Activated CD4-positive, alpha-beta memory T cell treated with anti-CD3 and anti-CD28 coated beads for 36 hours (primary cell): ENCODE measurements around the gene FARP1. TPM values are rescaled to one million over a fixed set of nuclear protein-coding genes. Genes with fewer than 3 reads are reported as not detected.

Experiments used
- CTCF ChIA-PET: fragments of 350-600 bp; sonication (Branson Sonifier 250); formaldehyde crosslinking; loops from one replicate; lab custom pipeline; 2021; ENCODE audit warnings: antibody characterized with exemption, inconsistent platforms; lab: Charles Lee
- POLR2A ChIA-PET: fragments of 350-600 bp; sonication (Branson Sonifier 250); formaldehyde crosslinking; loops from one replicate; lab custom pipeline; 2021; ENCODE audit warnings: antibody characterized with exemption; lab: Charles Lee
- DNase-seq: peaks from one replicate; pipeline ENCODE4 v3.0.0-alpha.2; 2020
- H3K27ac Mint-ChIP-seq: one replicate; pipeline ENCODE4 v1.8.0; 2021; ENCODE audit warnings: mixed read lengths
- H3K27me3 Mint-ChIP-seq: one replicate; pipeline ENCODE4 v1.8.0; 2021; ENCODE audit warnings: mixed read lengths
- H3K36me3 Mint-ChIP-seq: one replicate; pipeline ENCODE4 v1.8.0; 2021; ENCODE audit warnings: mixed read lengths
- H3K4me1 Mint-ChIP-seq: one replicate; pipeline ENCODE4 v1.8.0; 2021; ENCODE audit warnings: low read depth, mixed read lengths
- H3K4me3 Mint-ChIP-seq: one replicate; pipeline ENCODE4 v1.8.0; 2021; ENCODE audit warnings: mild to moderate bottlenecking, mixed read lengths
- H3K9me3 Mint-ChIP-seq: one replicate; pipeline ENCODE4 v1.8.0; 2021; ENCODE audit warnings: mixed read lengths
- intact Hi-C: fragments of 100-400 bp; cut with micrococcal nuclease; formaldehyde crosslinking; loops from one replicate; pipeline ENCODE4 v1.15.1; 2023
- total RNA-seq, 2 experiments: library from RNA; stranded (reverse); gene quantifications; one replicate each; pipeline ENCODE4 v1.2.3, GENCODE V29; 2021

FARP1 gene
- total RNA-seq, 2 experiments from 2014 or later: 0.56 to 0.64 TPM

DNA sequence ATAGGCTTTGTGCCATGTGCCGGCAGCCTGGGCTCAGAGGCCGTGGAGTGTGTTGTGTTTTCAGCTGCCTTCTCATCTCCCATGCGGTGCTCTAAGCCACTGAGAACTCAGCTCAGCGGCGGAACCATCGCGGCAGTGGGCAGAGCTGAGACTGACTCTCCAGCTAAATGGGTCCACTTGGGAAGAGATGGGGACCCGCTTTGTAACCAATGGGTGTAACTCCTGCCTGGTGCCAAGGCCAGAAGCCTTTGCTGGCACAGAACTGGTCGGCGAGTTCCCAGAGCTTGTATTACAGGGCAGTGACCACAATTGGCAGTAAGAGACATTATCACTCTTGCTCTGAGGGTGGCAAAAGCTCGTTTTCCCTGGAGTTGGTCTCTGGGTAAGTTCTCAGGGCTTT lies 251.0 kb downstream of the FARP1 start:
- intact Hi-C loops: no loop called here
- Mint-ChIP-seq H3K4me3 (no peak overlapping the region), H3K27ac (no peak overlapping the region), H3K36me3 (no peaks in the 10 kb centered on the region), H3K9me3 (no peaks in the 10 kb centered on the region), H3K4me1 (no peaks in the 10 kb centered on the region), H3K27me3 (peaks cover 5% of the 10 kb centered on the region)
- no peak for DNase-seq
- ChIA-PET POLR2A (no interaction called here), CTCF (no interaction called here)

DNA sequence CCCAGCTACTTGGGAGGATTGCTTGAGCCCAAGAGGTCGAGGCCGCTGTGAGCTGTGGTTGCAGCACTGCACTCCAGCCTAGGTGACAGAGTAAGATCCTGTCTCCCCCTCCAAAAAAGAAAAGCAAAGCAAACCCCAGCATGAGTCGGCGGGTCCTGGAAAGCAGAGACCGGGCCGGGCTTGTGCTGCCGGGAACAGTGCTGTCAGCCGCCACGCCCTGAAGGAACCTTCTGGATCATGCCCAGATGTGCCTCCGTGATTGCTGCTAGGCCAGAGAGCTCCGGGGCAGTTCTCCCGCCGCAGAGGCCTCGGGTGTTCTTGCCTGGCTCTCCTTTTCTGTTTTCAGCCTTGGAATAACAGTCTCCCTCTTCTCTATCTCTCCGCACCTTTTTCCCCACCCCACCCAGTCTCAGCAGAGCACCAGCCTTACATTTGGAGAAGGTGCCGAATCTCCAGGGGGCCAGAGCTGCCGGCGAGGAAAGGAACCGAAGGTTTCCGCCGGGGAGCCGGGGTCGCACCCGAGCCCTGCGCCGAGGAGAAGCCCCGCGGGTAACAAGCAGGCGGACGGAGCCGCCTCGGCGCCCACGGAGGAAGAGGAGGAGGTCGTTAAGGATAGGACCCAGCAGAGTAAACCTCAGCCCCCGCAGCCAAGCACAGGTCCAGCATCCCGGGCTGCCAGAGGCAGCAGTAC lies 252.1 kb downstream of the FARP1 start:
- ChIA-PET CTCF (no interaction called here), POLR2A (no interaction called here)
- no peaks in the 10 kb centered on the region for H3K36me3 Mint-ChIP-seq
- intact Hi-C loops: no loop called here
- H3K4me1 Mint-ChIP-seq: no peaks in the 10 kb centered on the region
- no peak overlapping the region for H3K27ac Mint-ChIP-seq
- no peaks in the 10 kb centered on the region for H3K9me3 Mint-ChIP-seq
- peaks cover 5% of the 10 kb centered on the region for H3K27me3 Mint-ChIP-seq
- DNase-seq: no peak
- no peak overlapping the region for H3K4me3 Mint-ChIP-seq

DNA sequence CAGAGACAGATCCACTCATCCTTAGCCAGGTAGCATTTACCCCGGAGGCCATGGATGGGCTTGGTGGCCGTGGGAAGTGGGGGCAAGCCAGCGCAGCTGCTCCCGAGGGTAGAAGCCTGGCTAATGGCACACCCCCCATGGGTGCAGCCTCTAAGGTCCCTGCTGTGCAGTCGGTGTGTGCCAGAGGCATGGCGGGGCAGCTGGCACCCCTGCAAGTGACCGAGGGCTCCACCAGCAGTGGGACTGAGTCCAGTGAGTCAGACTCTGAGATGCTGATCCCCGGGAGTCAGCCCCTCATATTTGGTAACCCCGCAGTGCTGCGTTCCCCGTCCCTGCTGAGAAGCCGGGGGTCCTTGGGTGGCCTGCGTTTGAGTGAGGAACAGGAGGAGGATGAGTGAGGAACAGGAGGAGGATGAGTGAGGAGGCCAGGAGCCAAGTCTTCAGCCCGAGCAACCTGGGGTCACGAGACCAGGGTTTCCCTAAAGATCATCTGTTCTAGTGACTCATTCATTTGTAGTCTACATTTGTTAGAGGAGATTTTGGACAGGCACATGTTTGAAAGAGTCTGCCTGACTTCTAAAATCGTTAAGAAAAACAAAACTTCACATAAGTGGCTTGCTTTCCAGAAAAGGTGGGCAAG lies 253.3 kb downstream of the FARP1 start:
- Mint-ChIP-seq H3K9me3 (no peaks in the 10 kb centered on the region), H3K4me3 (no peak overlapping the region), H3K36me3 (no peaks in the 10 kb centered on the region), H3K27ac (no peak overlapping the region), H3K4me1 (no peaks in the 10 kb centered on the region), H3K27me3 (peaks cover 5% of the 10 kb centered on the region)
- intact Hi-C loops: no loop called here
- ChIA-PET CTCF (no interaction called here), POLR2A (no interaction called here)
- DNase-seq: no peak

DNA sequence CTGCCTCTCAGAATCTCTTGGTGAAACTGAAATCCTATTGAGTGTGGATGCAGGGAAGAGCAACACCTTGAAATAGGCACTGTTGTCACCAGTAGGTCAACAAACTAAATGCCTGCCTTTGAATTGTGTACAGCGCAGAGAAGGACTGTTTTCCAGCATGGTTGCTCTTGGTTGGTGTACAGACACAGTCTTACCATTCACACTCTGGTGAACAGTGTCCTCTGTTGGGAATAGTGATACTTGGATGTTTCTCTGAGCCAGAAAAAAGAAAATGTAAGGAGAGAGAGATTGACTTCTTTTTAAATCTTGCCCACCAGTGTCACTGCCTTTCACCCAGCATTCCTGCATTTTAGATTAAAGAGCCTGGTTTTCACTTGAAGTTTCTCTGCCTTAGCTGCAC lies 254.3 kb downstream of the FARP1 start:
- H3K4me1 Mint-ChIP-seq: no peaks in the 10 kb centered on the region
- no peak overlapping the region for H3K27ac Mint-ChIP-seq
- H3K4me3 Mint-ChIP-seq: no peak overlapping the region
- POLR2A ChIA-PET: no interaction called here
- CTCF ChIA-PET: no interaction called here
- no peaks in the 10 kb centered on the region for H3K36me3 Mint-ChIP-seq
- no peak for DNase-seq
- intact Hi-C loops: no loop called here
- no peaks in the 10 kb centered on the region for H3K9me3 Mint-ChIP-seq
- H3K27me3 Mint-ChIP-seq: peaks cover 5% of the 10 kb centered on the region

DNA sequence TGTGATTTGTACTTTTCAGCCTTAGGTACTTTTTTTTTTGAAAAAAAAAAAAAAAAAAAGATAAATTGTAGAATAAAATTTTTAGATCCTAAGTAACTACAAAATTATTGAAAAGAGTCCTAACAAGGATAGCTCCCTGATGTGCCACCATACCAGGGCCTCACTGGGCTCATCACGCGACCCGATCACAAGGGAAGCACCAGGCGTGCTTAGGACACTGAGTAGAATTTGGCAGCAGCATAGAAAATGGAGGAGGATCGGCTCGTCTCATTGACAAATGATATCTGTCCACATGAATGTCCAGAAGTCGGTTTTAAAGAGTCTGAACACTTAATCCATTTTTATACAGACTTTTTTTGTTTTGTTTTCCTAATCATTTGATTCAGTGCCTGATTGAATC lies 255.0 kb downstream of the FARP1 start:
- Mint-ChIP-seq H3K27ac (no peak overlapping the region), H3K4me1 (no peaks in the 10 kb centered on the region), H3K27me3 (peaks cover 5% of the 10 kb centered on the region), H3K4me3 (no peak overlapping the region), H3K9me3 (no peaks in the 10 kb centered on the region), H3K36me3 (no peaks in the 10 kb centered on the region)
- intact Hi-C loops: no loop called here
- ChIA-PET POLR2A (no interaction called here), CTCF (no interaction called here)
- DNase-seq: no peak

DNA sequence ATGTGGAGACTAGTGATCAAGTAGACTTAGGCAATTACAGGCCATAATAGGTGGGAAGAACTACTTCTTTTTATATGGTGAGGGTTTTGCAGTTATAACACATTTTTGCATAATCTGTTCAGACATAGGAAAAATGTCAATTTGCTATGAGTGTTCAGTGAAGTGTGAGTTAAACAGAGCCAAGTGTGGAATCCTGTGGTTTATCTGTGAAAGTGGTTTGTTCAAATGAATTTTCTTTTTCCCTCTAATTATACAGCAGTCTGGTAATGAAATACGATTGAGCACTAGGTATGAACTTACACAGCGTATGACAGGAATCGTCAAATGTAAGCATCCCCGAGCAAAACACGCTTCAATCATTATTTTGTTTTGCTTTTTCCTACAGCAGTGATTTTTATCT lies 255.7 kb downstream of the FARP1 start:
- intact Hi-C loops: no loop called here
- Mint-ChIP-seq H3K4me1 (no peaks in the 10 kb centered on the region), H3K27ac (no peak overlapping the region), H3K27me3 (peaks cover 5% of the 10 kb centered on the region), H3K9me3 (no peaks in the 10 kb centered on the region), H3K4me3 (no peak overlapping the region), H3K36me3 (no peaks in the 10 kb centered on the region)
- ChIA-PET CTCF (no interaction called here), POLR2A (no interaction called here)
- no peak for DNase-seq

DNA sequence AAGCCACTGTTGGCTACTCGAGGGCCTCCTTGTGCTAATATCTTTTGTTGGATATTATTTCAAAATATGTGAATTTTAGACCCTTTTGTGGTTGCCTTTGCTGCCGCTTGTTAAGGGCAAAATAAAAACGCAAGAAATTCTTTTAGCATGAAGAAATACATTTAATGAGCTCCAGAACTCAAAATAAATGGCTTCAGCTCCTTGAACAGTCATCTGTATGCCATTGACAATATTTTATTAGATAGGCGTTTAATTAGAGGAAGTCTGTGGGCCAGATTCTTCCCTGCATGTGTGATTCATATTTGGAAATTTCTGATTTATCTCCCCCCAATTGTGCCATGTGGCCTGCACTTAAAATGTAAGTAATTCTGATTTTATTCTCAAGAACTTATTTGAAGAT lies 256.9 kb downstream of the FARP1 start:
- Mint-ChIP-seq H3K27me3 (peaks cover 5% of the 10 kb centered on the region), H3K27ac (no peak overlapping the region), H3K36me3 (no peaks in the 10 kb centered on the region), H3K4me3 (no peak overlapping the region), H3K9me3 (no peaks in the 10 kb centered on the region), H3K4me1 (no peaks in the 10 kb centered on the region)
- ChIA-PET CTCF (interaction anchor here (1.0 kb wide), 1 partner anchor 253 kb away, joined by 3 read pairs; no protein-coding TSS in a partner anchor), POLR2A (no interaction called here)
- DNase-seq: no peak
- intact Hi-C loops: no loop called here

DNA sequence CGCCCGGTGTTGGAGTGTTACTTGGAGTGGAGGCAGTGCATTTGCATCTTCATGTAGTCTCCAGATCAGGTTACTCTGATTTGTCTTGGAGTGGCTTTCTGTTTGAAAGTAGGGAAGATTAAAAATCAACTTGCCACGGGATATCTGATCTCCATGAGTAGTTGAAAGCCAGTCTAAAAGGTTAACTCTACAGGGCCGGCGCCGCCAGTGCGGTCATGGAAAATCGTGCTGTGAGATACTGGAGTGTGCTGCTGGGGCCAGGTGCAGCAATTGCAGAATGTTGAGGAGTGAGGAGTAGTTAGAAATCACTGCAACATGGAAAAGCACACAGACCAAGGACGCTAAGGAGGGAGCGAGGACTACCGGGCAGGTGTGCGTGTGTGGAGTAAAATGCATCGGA lies 259.0 kb downstream of the FARP1 start:
- POLR2A ChIA-PET: no interaction called here
- Mint-ChIP-seq H3K27me3 (peaks cover 5% of the 10 kb centered on the region), H3K4me1 (no peaks in the 10 kb centered on the region), H3K36me3 (no peaks in the 10 kb centered on the region), H3K9me3 (no peaks in the 10 kb centered on the region), H3K4me3 (no peak overlapping the region), H3K27ac (no peak overlapping the region)
- CTCF ChIA-PET: no interaction called here
- no peak for DNase-seq
- intact Hi-C loops: no loop called here

DNA sequence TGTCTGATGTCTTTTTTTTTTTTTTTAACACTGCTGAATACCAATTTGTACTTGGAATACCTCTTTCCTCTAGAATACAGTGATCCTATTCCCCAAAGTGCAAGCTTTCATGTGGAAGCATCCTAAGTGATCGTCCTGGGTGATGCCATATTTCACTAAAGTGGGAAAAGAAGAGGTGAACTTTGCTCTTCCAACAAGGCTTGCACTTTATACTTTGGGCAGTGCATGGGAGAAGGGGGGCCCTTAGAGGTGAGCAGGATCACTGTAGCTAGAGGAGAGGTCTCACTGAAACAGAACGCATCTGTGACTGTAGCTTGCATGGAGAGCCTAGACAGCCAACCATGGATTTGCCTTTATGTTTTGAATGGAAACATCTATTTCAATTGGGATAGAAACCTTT lies 260.2 kb downstream of the FARP1 start:
- H3K36me3 Mint-ChIP-seq: no peaks in the 10 kb centered on the region
- no peaks in the 10 kb centered on the region for H3K9me3 Mint-ChIP-seq
- ChIA-PET POLR2A (no interaction called here), CTCF (no interaction called here)
- H3K4me3 Mint-ChIP-seq: no peak overlapping the region
- H3K27ac Mint-ChIP-seq: no peak overlapping the region
- intact Hi-C loops: no loop called here
- peaks cover 2% of the 10 kb centered on the region for H3K27me3 Mint-ChIP-seq
- no peak for DNase-seq
- no peaks in the 10 kb centered on the region for H3K4me1 Mint-ChIP-seq

DNA sequence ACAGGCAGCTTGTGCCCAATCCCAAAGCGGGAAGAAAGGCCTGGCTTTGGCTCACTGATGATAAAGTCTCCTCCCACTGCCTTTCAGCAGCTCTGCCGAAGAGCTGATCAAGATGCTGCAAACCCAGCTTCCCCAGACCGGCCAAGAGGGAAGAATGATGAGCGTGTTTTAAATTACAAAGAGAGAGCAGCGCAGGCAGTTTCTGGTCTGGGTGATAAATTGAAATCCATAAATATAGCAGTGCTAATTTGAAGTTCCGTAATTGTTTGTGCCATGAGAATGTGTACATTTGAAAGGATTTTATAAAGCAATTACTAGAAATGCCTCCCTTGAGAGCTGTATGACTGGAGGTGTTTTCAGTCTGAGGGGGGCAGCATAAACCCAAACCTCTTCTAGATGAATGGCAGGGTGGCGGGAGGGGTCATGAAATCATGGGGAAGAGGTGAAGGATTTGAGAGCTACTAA lies 262.2 kb downstream of the FARP1 start:
- Mint-ChIP-seq H3K27ac (no peak overlapping the region), H3K36me3 (no peaks in the 10 kb centered on the region), H3K4me1 (no peaks in the 10 kb centered on the region), H3K27me3 (peaks cover 2% of the 10 kb centered on the region), H3K4me3 (no peak overlapping the region), H3K9me3 (no peaks in the 10 kb centered on the region)
- no peak for DNase-seq
- ChIA-PET CTCF (interaction anchor here (1.1 to 2.4 kb wide), 3 partner anchors 41 to 266 kb away, joined by 3 to 7 read pairs (median 5); no protein-coding TSS in a partner anchor), POLR2A (no interaction called here)
- intact Hi-C loops: no loop called here

DNA sequence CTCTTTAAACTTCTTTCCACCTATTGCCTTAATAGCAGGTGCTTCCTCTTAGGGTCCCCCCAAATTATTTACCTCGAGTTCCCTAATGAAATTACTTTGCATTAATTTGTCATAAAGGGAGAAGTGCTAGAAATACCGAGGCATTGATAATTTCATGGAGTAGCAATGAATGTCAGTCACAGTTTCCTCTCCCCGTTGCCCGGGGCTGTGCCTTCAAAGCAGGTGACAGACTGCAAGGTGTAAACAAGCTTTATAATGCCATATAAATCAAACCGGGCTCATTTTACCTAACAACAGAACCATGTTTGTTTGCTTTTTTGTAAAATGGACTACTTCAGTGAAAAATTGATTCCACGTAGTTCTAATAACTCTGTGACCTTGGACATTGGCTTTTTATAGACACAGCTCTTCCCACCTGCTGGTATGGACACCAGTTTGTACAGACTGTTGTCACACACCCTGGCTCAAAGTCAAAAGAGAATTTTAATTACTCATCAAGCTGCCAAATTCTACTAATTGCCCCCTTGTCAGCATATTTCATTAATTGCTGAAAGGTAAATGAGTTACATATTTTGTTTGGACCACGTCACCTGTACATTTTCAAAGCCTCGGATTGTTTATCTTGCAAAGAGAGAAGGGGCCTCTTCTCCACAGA lies 262.9 kb downstream of the FARP1 start:
- POLR2A ChIA-PET: no interaction called here

DNA sequence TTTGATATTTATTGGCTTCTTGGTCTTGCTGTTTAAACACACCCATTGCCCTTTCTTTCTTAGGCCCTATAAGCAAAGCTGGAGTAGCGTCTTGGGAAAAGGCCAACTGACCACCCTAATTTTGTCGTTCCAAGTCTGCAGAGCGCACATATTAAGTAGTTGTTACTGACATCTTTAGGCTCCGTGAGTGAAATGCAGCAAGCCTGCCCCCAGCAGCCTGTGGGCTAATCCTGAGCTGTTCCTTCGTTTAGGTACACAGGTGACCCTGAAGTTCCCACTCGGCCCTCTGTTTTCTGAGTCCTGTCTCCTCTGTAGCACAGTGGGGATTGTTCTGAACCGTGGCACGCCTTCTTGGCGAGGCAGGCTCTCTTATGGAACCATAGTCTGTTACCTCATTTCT lies 263.5 kb downstream of the FARP1 start:
- POLR2A ChIA-PET: no interaction called here
- Mint-ChIP-seq H3K36me3 (no peaks in the 10 kb centered on the region), H3K9me3 (no peaks in the 10 kb centered on the region), H3K4me1 (no peaks in the 10 kb centered on the region), H3K4me3 (no peak overlapping the region), H3K27me3 (peaks cover 4% of the 10 kb centered on the region), H3K27ac (no peak overlapping the region)
- DNase-seq: no peak
- intact Hi-C loops: no loop called here
- CTCF ChIA-PET: interaction anchor here (1.8 kb wide), 1 partner anchor 265 kb away, joined by 5 read pairs; no protein-coding TSS in a partner anchor

More for the DNA sequence above, 262.9 kb downstream of the FARP1 start:
- no peak for DNase-seq
- CTCF ChIA-PET: interaction anchor here (1.1 to 2.4 kb wide), 3 partner anchors 40 to 265 kb away, joined by 3 to 7 read pairs (median 5); no protein-coding TSS in a partner anchor
- no peaks in the 10 kb centered on the region for H3K9me3 Mint-ChIP-seq
- intact Hi-C loops: no loop called here
- H3K4me1 Mint-ChIP-seq: no peaks in the 10 kb centered on the region
- H3K27ac Mint-ChIP-seq: no peak overlapping the region
- H3K27me3 Mint-ChIP-seq: peaks cover 2% of the 10 kb centered on the region
- no peak overlapping the region for H3K4me3 Mint-ChIP-seq
- no peaks in the 10 kb centered on the region for H3K36me3 Mint-ChIP-seq
